K562 (cell line): ENCODE measurements around the gene AK2. TPM values are rescaled to one million over a fixed set of nuclear protein-coding genes. Genes with fewer than 3 reads are reported as not detected.
A peak's percentile ranks its signal among the peaks of the same experiment; 100 is the strongest.

Source experiments
- CBFB ChIP-seq: sonication (generic); formaldehyde crosslinking; IDR thresholded peaks from 2 replicates; pipeline ENCODE4 v1.4.0; 2020; ENCODE audit warnings: mild to moderate bottlenecking, missing genetic modification reagents
- CBX2 ChIP-seq: fragments of 200-600 bp; sonication (generic); IDR thresholded peaks from one replicate; pipeline ENCODE4 v1.6.1; 2012; ENCODE audit warnings: mild to moderate bottlenecking, low read length, inconsistent platforms; ENCODE audit not compliant: insufficient read depth, poor library complexity, severe bottlenecking
- E4F1 ChIP-seq: fragments of 250-450 bp; sonication (Bioruptor Pico); IDR thresholded peaks from 2 replicates; pipeline ENCODE4 v1.5.0; 2021; ENCODE audit warnings: mild to moderate bottlenecking, borderline replicate concordance
- ETS2 ChIP-seq: IDR thresholded peaks from 2 replicates; pipeline ENCODE4 v1.6.1; 2016; ENCODE audit warnings: borderline replicate concordance, missing genetic modification characterization, mild to moderate bottlenecking, moderate library complexity, missing compliant biosample characterization; ENCODE audit not compliant: poor library complexity, severe bottlenecking
- GATAD2B ChIP-seq: fragments of 450-650 bp; IDR thresholded peaks from 2 replicates; pipeline ENCODE4 v1.6.1; 2017; ENCODE audit warnings: mild to moderate bottlenecking, borderline replicate concordance
- GTF2A2 ChIP-seq: IDR thresholded peaks from 2 replicates; pipeline ENCODE4 v1.6.1; 2016; ENCODE audit warnings: mild to moderate bottlenecking, missing genetic modification characterization, missing compliant biosample characterization
- HOXB6 ChIP-seq: fragments of 250-450 bp; sonication (Bioruptor Pico); IDR thresholded peaks from 2 replicates; pipeline ENCODE4 v1.5.1; 2022; ENCODE audit warnings: mild to moderate bottlenecking, borderline replicate concordance
- MTA3 ChIP-seq: fragments of 450-650 bp; formaldehyde crosslinking; IDR thresholded peaks from 2 replicates; pipeline ENCODE4 v1.6.1; 2017; ENCODE audit warnings: mild to moderate bottlenecking, borderline replicate concordance
- MYNN ChIP-seq, 2 experiments: sonication (generic); formaldehyde crosslinking in 1 of 2; IDR thresholded peaks; 2 replicates each; pipeline versions ENCODE4 v1.5.0 to v1.6.1; 2016 to 2020; ENCODE audit warnings: antibody characterized with exemption in 1 of 2, missing genetic modification reagents in 1 of 2
- NFXL1 ChIP-seq: fragments of 450-650 bp; formaldehyde crosslinking; IDR thresholded peaks from 2 replicates; pipeline ENCODE4 v1.4.0; 2021; ENCODE audit warnings: mild to moderate bottlenecking
- PATZ1 ChIP-seq: fragments of 250-450 bp; sonication (Bioruptor Pico); IDR thresholded peaks from 2 replicates; pipeline ENCODE4 v1.5.0; 2020; ENCODE audit warnings: mild to moderate bottlenecking, borderline replicate concordance
- POLR2AphosphoS2 ChIP-seq: IDR thresholded peaks from 2 replicates; pipeline ENCODE4 v1.6.1; 2012; ENCODE audit warnings: low read length, improper control_type of control experiment
- PRPF4 ChIP-seq: fragments of 200-400 bp; formaldehyde crosslinking; IDR thresholded peaks from one replicate; pipeline ENCODE4 v1.6.1; 2017; ENCODE audit warnings: low read length, low read depth, mild to moderate bottlenecking; ENCODE audit not compliant: insufficient read depth, poor library complexity, severe bottlenecking
- RAD21 ChIP-seq, 2 experiments: fragments of 250-450 bp in 1 of 2; fragments of 450-650 bp in 1 of 2; sonication (Bioruptor Pico) in 1 of 2; formaldehyde crosslinking in 1 of 2; IDR thresholded peaks in 1 of 2; conservative IDR thresholded peaks in 1 of 2; 2 replicates each; pipeline versions ENCODE4 v1.4.0 to v1.8.0; 2020 to 2022; ENCODE audit warnings: mild to moderate bottlenecking in 2 of 2, moderate library complexity in 1 of 2
- RFX5 ChIP-seq: IDR thresholded peaks from 2 replicates; pipeline ENCODE4 v1.6.1; 2011; ENCODE audit warnings: low read depth, mild to moderate bottlenecking, improper control_type of control experiment, low read length
- SAFB2 ChIP-seq: fragments of 200-400 bp; formaldehyde crosslinking; IDR thresholded peaks from 2 replicates; pipeline ENCODE4 v1.6.1; 2018; ENCODE audit warnings: borderline replicate concordance, low read length, low read depth, moderate library complexity; ENCODE audit not compliant: severe bottlenecking
- SREBF1 ChIP-seq: fragments of 150-350 bp; IDR thresholded peaks from 2 replicates; pipeline ENCODE4 v1.6.1; 2014; ENCODE audit warnings: antibody characterized with exemption, low read depth, low read length, borderline replicate concordance
- TCF7 ChIP-seq: sonication (generic); IDR thresholded peaks from 2 replicates; pipeline ENCODE4 v1.6.1; 2016; ENCODE audit warnings: antibody characterized with exemption, borderline replicate concordance
- ZBTB9 ChIP-seq: fragments of 450-650 bp; formaldehyde crosslinking; IDR thresholded peaks from 2 replicates; pipeline ENCODE4 v1.4.0; 2020; ENCODE audit warnings: mild to moderate bottlenecking, moderate library complexity
- ZFX ChIP-seq: sonication (generic); formaldehyde crosslinking; IDR thresholded peaks from 2 replicates; pipeline ENCODE4 v1.8.0; 2022; ENCODE audit warnings: mild to moderate bottlenecking, missing genetic modification reagents, moderate library complexity
- ZNF224 ChIP-seq: sonication (generic); formaldehyde crosslinking; IDR thresholded peaks from 2 replicates; pipeline ENCODE4 v1.8.0; 2022; ENCODE audit warnings: mild to moderate bottlenecking, missing genetic modification reagents
- ZNF347 ChIP-seq: fragments of 450-650 bp; formaldehyde crosslinking; IDR thresholded peaks from 2 replicates; pipeline ENCODE4 v1.4.0; 2020; ENCODE audit warnings: low read depth, mild to moderate bottlenecking, moderate library complexity
- polyA plus RNA-seq, 8 experiments: library from polyadenylated mRNA; depleted of rRNA in 4 of 8; stranded (reverse) in 5 of 8; unstranded in 3 of 8; fragments of >200 nt; fragmentation: Nextera tagmentation in 2 of 8; fragmentation: Illumina TruSeq in 1 of 8; extraction: Ambion mirVana in 2 of 8; extraction: Trizol in 1 of 8; gene quantifications; 2 replicates each; pipeline versions ENCODE4 v1.2.1 to v1.2.3, GENCODE V29; 2011 to 2014; ENCODE audit warnings: inconsistent platforms in 1 of 8, missing spikeins in 1 of 8
- total RNA-seq, 7 experiments: library from RNA; depleted of rRNA in 6 of 7; stranded (reverse); fragments of >200 nt in 6 of 7; fragmentation: Illumina TruSeq in 2 of 7; extraction: Trizol in 2 of 7; gene quantifications; 2 replicates each; pipeline versions ENCODE4 v1.2.1 to v1.2.3, GENCODE V29; 2011 to 2021; ENCODE audit warnings: low replicate concordance in 1 of 7

The AK2 gene
- total and polyA plus RNA-seq, 9 of the 15 experiments (the other 6 are each of a cell fraction or from before 2014, with no cell fraction given): 105 to 1,050 (median 509) TPM

- no peak for TF ChIP-seq RFX5
- TF ChIP-seq GTF2A2 (tag): no peak
- TF ChIP-seq E4F1 (CRISPR knock-in tag): no peak
- no peak for TF ChIP-seq TCF7
- TF ChIP-seq PRPF4: no peak
- no peak for TF ChIP-seq ZNF347 (CRISPR knock-in tag)
- TF ChIP-seq PATZ1 (CRISPR knock-in tag): no peak
- TF ChIP-seq SREBF1: no peak
- TF ChIP-seq POLR2AphosphoS2: no peak
- TF ChIP-seq HOXB6: no peak
- no peak for TF ChIP-seq CBX2
- no peak for TF ChIP-seq GATAD2B
- no peak for TF ChIP-seq ZBTB9 (CRISPR knock-in tag)
- TF ChIP-seq MYNN (IDR thresholded peaks at IDR 0.05): 0 out of 2 replicates have a peak, but pooled peaks have one; percentile 31
- no peak for TF ChIP-seq MYNN (CRISPR knock-in tag; IDR thresholded peaks at IDR 0.05)
- TF ChIP-seq CBFB (CRISPR knock-in tag): no peak
- TF ChIP-seq SAFB2: no peak
- TF ChIP-seq MTA3: peak; percentile 65; the same call in 1 of the 2 replicates
- no peak for TF ChIP-seq ETS2 (tag)
- peak; percentile 88 to 94 for TF ChIP-seq RAD21 (CRISPR knock-in tag; conservative IDR thresholded peaks at IDR 0.05 in 1 of 2, IDR thresholded peaks at IDR 0.05 in 1 of 2)
- no peak for TF ChIP-seq ZNF224 (CRISPR knock-in tag)
- TF ChIP-seq NFXL1: no peak
- TF ChIP-seq ZFX (CRISPR knock-in tag): no peak
These were observed 18.7 kb upstream of the AK2 start (continued) for GRCh38 chr1:33055210-33056008.
